Mesodermal cell (in vitro differentiated cells): ENCODE measurements around the gene CALU.
A peak's percentile ranks its signal among the peaks of the same experiment; 100 is the strongest.

Experiments
- H3K27ac ChIP-seq: 2 replicates; pipeline ENCODE4 v1.7.0; 2013; ENCODE audit warnings: mild to moderate bottlenecking, low read depth, low read length, moderate library complexity; ENCODE audit not compliant: severe bottlenecking
- H3K36me3 ChIP-seq: 2 replicates; pipeline ENCODE4 v1.7.1; 2013; ENCODE audit warnings: mild to moderate bottlenecking, low read length, moderate library complexity; ENCODE audit not compliant: control insufficient read depth, insufficient read depth
- H3K4me1 ChIP-seq: one replicate; pipeline ENCODE4 v1.7.1; 2013; ENCODE audit warnings: mild to moderate bottlenecking, low read length; ENCODE audit not compliant: insufficient read depth, control insufficient read depth, poor library complexity, severe bottlenecking
- H3K4me3 ChIP-seq: 2 replicates; pipeline ENCODE4 v1.7.0; 2013; ENCODE audit warnings: low read length, control low read depth, mild to moderate bottlenecking; ENCODE audit not compliant: insufficient read depth, poor library complexity, severe bottlenecking; ENCODE audit errors: extremely low read depth
- H3K9me3 ChIP-seq: 2 replicates; pipeline ENCODE4 v1.7.1; 2013; ENCODE audit warnings: mild to moderate bottlenecking, low read length, moderate library complexity; ENCODE audit not compliant: control insufficient read depth
- WGBS, 2 experiments: methylation state at CpG; one replicate each; pipeline ENCODE4 v1.1.5; 2013; ENCODE audit warnings: missing lambda C conversion rate in 2 of 2; ENCODE audit not compliant: insufficient coverage in 2 of 2; 5-methylcytosine and 5-hydroxymethylcytosine counted together

Gene CALU

GRCh38 chr7:128703609-128704241, 35.4 kb upstream of the CALU start:
- Histone ChIP-seq H3K27ac (peak overlapping the region; percentile 70), H3K4me3 (no peak overlapping the region), H3K36me3 (no peaks in the 10 kb centered on the region), H3K4me1 (peaks cover 34% of the 10 kb centered on the region), H3K9me3 (no peaks in the 10 kb centered on the region)
- 78 to 90% methylated on average over 3 to 6 of the region's 7 CpGs for whole genome bisulfite sequencing, 2 experiments

- Histone ChIP-seq H3K36me3 (no peaks in the 10 kb centered on the region), H3K27ac (peak overlapping the region; percentile 46), H3K4me1 (peaks cover 34% of the 10 kb centered on the region), H3K4me3 (no peak overlapping the region), H3K9me3 (no peaks in the 10 kb centered on the region)
- WGBS, 2 experiments = no CpG with 5 or more reads among the region's 3 CpGs
These were observed 33.2 kb upstream of the CALU start for GRCh38 chr7:128705891-128706333.

- H3K27ac ChIP-seq = no peak overlapping the region
- no peaks in the 10 kb centered on the region for H3K36me3 ChIP-seq
- no peak overlapping the region for H3K4me3 ChIP-seq
- H3K9me3 ChIP-seq = peaks cover 3% of the 10 kb centered on the region
- peaks cover 34% of the 10 kb centered on the region for H3K4me1 ChIP-seq
- WGBS, 2 experiments = no CpG with 5 or more reads among the region's 1 CpG
These were observed 31.4 kb upstream of the CALU start for GRCh38 chr7:128707752-128708151.

GRCh38 chr7:128708235-128708634, 30.9 kb upstream of the CALU start:
- Histone ChIP-seq H3K36me3 (no peaks in the 10 kb centered on the region), H3K9me3 (peaks cover 6% of the 10 kb centered on the region), H3K4me1 (peaks cover 34% of the 10 kb centered on the region), H3K4me3 (no peak overlapping the region), H3K27ac (peak overlapping the region; percentile 3)
- WGBS, 2 experiments = 67 to 90% methylated on average over 1 to 2 of the region's 3 CpGs

GRCh38 chr7:128708824-128709223, 30.3 kb upstream of the CALU start:
- Histone ChIP-seq H3K27ac (no peak overlapping the region), H3K9me3 (peaks cover 6% of the 10 kb centered on the region), H3K4me3 (no peak overlapping the region), H3K36me3 (no peaks in the 10 kb centered on the region), H3K4me1 (peaks cover 28% of the 10 kb centered on the region)
- WGBS, 2 experiments = 100% methylated on average over 1 of the region's 3 CpGs; no CpG with 5 or more reads in 1 of the 2 experiments

GRCh38 chr7:128710481-128710880, 28.7 kb upstream of the CALU start:
- peaks cover 38% of the 10 kb centered on the region for H3K4me1 ChIP-seq
- WGBS, 2 experiments = 75 to 98% methylated on average over 3 to 6 of the region's 6 CpGs
- H3K9me3 ChIP-seq = peaks cover 6% of the 10 kb centered on the region

GRCh38 chr7:128713794-128714193, 25.4 kb upstream of the CALU start:
- Histone ChIP-seq H3K9me3 (peaks cover 6% of the 10 kb centered on the region), H3K4me3 (no peak overlapping the region), H3K36me3 (no peaks in the 10 kb centered on the region), H3K4me1 (peaks cover 14% of the 10 kb centered on the region), H3K27ac (no peak overlapping the region)
- WGBS, 2 experiments = 100% methylated on average over 1 to 2 of the region's 2 CpGs

More at GRCh38 chr7:128710481-128710880, 28.7 kb upstream of the CALU start:
- H3K36me3 ChIP-seq = no peaks in the 10 kb centered on the region
- H3K4me3 ChIP-seq = no peak overlapping the region
- H3K27ac ChIP-seq = no peak overlapping the region

GRCh38 chr7:128714701-128715495, 24.3 kb upstream of the CALU start:
- peaks cover 6% of the 10 kb centered on the region for H3K9me3 ChIP-seq
- H3K27ac ChIP-seq = no peak overlapping the region
- H3K4me1 ChIP-seq = peaks cover 14% of the 10 kb centered on the region
- no peaks in the 10 kb centered on the region for H3K36me3 ChIP-seq
- no peak overlapping the region for H3K4me3 ChIP-seq
- 88 to 90% methylated on average over 5 to 7 of the region's 8 CpGs for WGBS, 2 experiments

- WGBS, 2 experiments = 86 to 94% methylated on average over 3 to 5 of the region's 6 CpGs
- no peaks in the 10 kb centered on the region for H3K36me3 ChIP-seq
- H3K9me3 ChIP-seq = no peaks in the 10 kb centered on the region
- H3K27ac ChIP-seq = no peak overlapping the region
- peaks cover 14% of the 10 kb centered on the region for H3K4me1 ChIP-seq
- H3K4me3 ChIP-seq = no peak overlapping the region
These were observed 20.1 kb upstream of the CALU start for GRCh38 chr7:128718967-128719642.

GRCh38 chr7:128721376-128721775, 17.8 kb upstream of the CALU start:
- no peak overlapping the region for H3K4me3 ChIP-seq
- H3K9me3 ChIP-seq = no peaks in the 10 kb centered on the region

More at GRCh38 chr7:128721376-128721775, 17.8 kb upstream of the CALU start:
- H3K27ac ChIP-seq = no peak overlapping the region
- H3K4me1 ChIP-seq = no peaks in the 10 kb centered on the region
- no peaks in the 10 kb centered on the region for H3K36me3 ChIP-seq
